Endodermal cell (in vitro differentiated cells): ENCODE measurements around the gene SLC2A1. TPM values are rescaled to one million over a fixed set of nuclear protein-coding genes. Genes with fewer than 3 reads are reported as not detected.

ENCODE experiments used
- DNase-seq: peaks from one replicate; pipeline ENCODE4 v3.0.0-alpha.2; 2017
- H3K27ac ChIP-seq: 2 replicates; pipeline ENCODE4 v1.5.1; 2013; ENCODE audit warnings: mild to moderate bottlenecking, low read depth, low read length, moderate library complexity
- H3K27me3 ChIP-seq: 2 replicates; pipeline ENCODE4 v1.6.1; 2013; ENCODE audit warnings: mild to moderate bottlenecking, low read length, moderate library complexity; ENCODE audit not compliant: insufficient read depth, control insufficient read depth, poor library complexity, severe bottlenecking
- H3K36me3 ChIP-seq: 2 replicates; pipeline ENCODE4 v1.7.0; 2013; ENCODE audit warnings: mild to moderate bottlenecking, low read length, moderate library complexity; ENCODE audit not compliant: control insufficient read depth, insufficient read depth
- H3K4me1 ChIP-seq: one replicate; pipeline ENCODE4 v1.7.0; 2013; ENCODE audit warnings: low read length; ENCODE audit not compliant: control insufficient read depth, insufficient read depth
- H3K4me3 ChIP-seq: 2 replicates; pipeline ENCODE4 v1.5.1; 2013; ENCODE audit warnings: mild to moderate bottlenecking, low read length, moderate library complexity
- H3K9ac ChIP-seq: 2 replicates; pipeline ENCODE4 v1.6.1; 2013; ENCODE audit warnings: mild to moderate bottlenecking, low read length, moderate library complexity; ENCODE audit not compliant: poor library complexity, severe bottlenecking; ENCODE audit errors: extremely low read depth
- H3K9me3 ChIP-seq: 2 replicates; pipeline ENCODE4 v1.6.1; 2013; ENCODE audit warnings: mild to moderate bottlenecking, low read length, moderate library complexity; ENCODE audit not compliant: control insufficient read depth
- H3K27ac Mint-ChIP-seq: 2 replicates; pipeline ENCODE4 v1.8.0; 2020; ENCODE audit warnings: mixed read lengths
- H3K27me3 Mint-ChIP-seq: 2 replicates; pipeline ENCODE4 v1.8.0; 2021; ENCODE audit warnings: mild to moderate bottlenecking, mixed read lengths; ENCODE audit not compliant: insufficient read depth
- H3K36me3 Mint-ChIP-seq: 2 replicates; pipeline ENCODE4 v1.8.0; 2020; ENCODE audit warnings: low read depth, mixed read lengths
- H3K4me1 Mint-ChIP-seq: 2 replicates; pipeline ENCODE4 v1.8.0; 2020; ENCODE audit warnings: mixed read lengths
- H3K4me3 Mint-ChIP-seq: 2 replicates; pipeline ENCODE4 v1.8.0; 2020; ENCODE audit warnings: mild to moderate bottlenecking, moderate library complexity, mixed read lengths
- H3K9me3 Mint-ChIP-seq: 2 replicates; pipeline ENCODE4 v1.8.0; 2020; ENCODE audit warnings: mild to moderate bottlenecking, mixed read lengths
- CTCF ChIP-seq: fragments of 200-600 bp; sonication (generic); conservative IDR thresholded peaks from 2 replicates; pipeline ENCODE4 v1.5.0; 2021; ENCODE audit warnings: antibody characterized with exemption, mild to moderate bottlenecking
- WGBS, 2 experiments: methylation state at CpG; one replicate each; pipeline versions ENCODE4 v1.1.5 to v1.1.7; 2013; ENCODE audit warnings: missing lambda C conversion rate in 2 of 2, mixed read lengths in 1 of 2; ENCODE audit not compliant: insufficient coverage in 1 of 2, insufficient read length in 1 of 2; 5-methylcytosine and 5-hydroxymethylcytosine counted together
- total RNA-seq, 2 donors: library from RNA; stranded (reverse); fragmentation: NEBNext Ultra II Directional in 1 of 2; extraction: Animal tissue kit (Norgen Biotek cat#: 25700) in 1 of 2; gene quantifications; 2 replicates in 1 of 2; 3 replicates in 1 of 2; pipeline ENCODE4 v1.2.1, GENCODE V29; 2021

Gene SLC2A1
- total RNA-seq, 2 donors from 2014 or later = 42.5 to 69.7 TPM

- peaks cover 13% of the 10 kb centered on the region for H3K27me3 Mint-ChIP-seq
- TF ChIP-seq CTCF = peak; percentile 41
- Histone ChIP-seq H3K27me3 (peaks cover 19% of the 10 kb centered on the region), H3K9me3 (no peaks in the 10 kb centered on the region), H3K27ac (peak overlapping the region; percentile 92), H3K4me1 (no peaks in the 10 kb centered on the region), H3K4me3 (peak overlapping the region; percentile 91), H3K9ac (peak overlapping the region; percentile 72), H3K36me3 (peaks cover 10% of the 10 kb centered on the region)
- peak; percentile 78 for DNase-seq
- no peaks in the 10 kb centered on the region for H3K9me3 Mint-ChIP-seq
- H3K36me3 Mint-ChIP-seq = peaks cover 19% of the 10 kb centered on the region
- H3K4me3 Mint-ChIP-seq = peak overlapping the region; percentile 84
- 0 to 1% methylated on average over 16 to 72 of the region's 72 CpGs for WGBS, 2 experiments
- peak overlapping the region; percentile 84 for H3K27ac Mint-ChIP-seq
- H3K4me1 Mint-ChIP-seq = peaks cover 37% of the 10 kb centered on the region
These were observed 684 bp downstream of the SLC2A1 start for GRCh38 chr1:42957880-42958487.

- Mint-ChIP-seq H3K36me3 (peaks cover 19% of the 10 kb centered on the region), H3K4me1 (peaks cover 32% of the 10 kb centered on the region), H3K27me3 (peaks cover 13% of the 10 kb centered on the region), H3K9me3 (no peaks in the 10 kb centered on the region), H3K4me3 (peak overlapping the region; percentile 84), H3K27ac (peak overlapping the region; percentile 84)
- no peaks in the 10 kb centered on the region for H3K4me1 ChIP-seq
- WGBS, 2 experiments = 3 to 7% methylated on average over 9 to 26 of the region's 26 CpGs
- H3K27me3 ChIP-seq = peaks cover 18% of the 10 kb centered on the region
- H3K4me3 ChIP-seq = peak overlapping the region; percentile 91
- no peak for DNase-seq
- H3K36me3 ChIP-seq = peaks cover 10% of the 10 kb centered on the region
- no peaks in the 10 kb centered on the region for H3K9me3 ChIP-seq
- H3K27ac ChIP-seq = peak overlapping the region; percentile 36
- H3K9ac ChIP-seq = peak overlapping the region; percentile 72
- no peak for TF ChIP-seq CTCF
These were observed 1.3 kb downstream of the SLC2A1 start for GRCh38 chr1:42957229-42957879.

- peak overlapping the region; percentile 72 for H3K9ac ChIP-seq
- no peak overlapping the region for H3K27ac ChIP-seq
- no peak for DNase-seq
- peaks cover 20% of the 10 kb centered on the region for H3K36me3 Mint-ChIP-seq
- peaks cover 10% of the 10 kb centered on the region for H3K36me3 ChIP-seq
- no peaks in the 10 kb centered on the region for H3K4me1 ChIP-seq
- peaks cover 16% of the 10 kb centered on the region for H3K27me3 ChIP-seq
- H3K9me3 Mint-ChIP-seq = no peaks in the 10 kb centered on the region
- TF ChIP-seq CTCF = no peak
- WGBS, 2 experiments = 21 to 34% methylated on average over 3 of the region's 3 CpGs
- H3K27me3 Mint-ChIP-seq = peaks cover 11% of the 10 kb centered on the region
- H3K4me1 Mint-ChIP-seq = peaks cover 26% of the 10 kb centered on the region
- peak overlapping the region; percentile 91 for H3K4me3 ChIP-seq
- no peaks in the 10 kb centered on the region for H3K9me3 ChIP-seq
- peak overlapping the region; percentile 84 for H3K4me3 Mint-ChIP-seq
- H3K27ac Mint-ChIP-seq = peak overlapping the region; percentile 84
These were observed 1.9 kb downstream of the SLC2A1 start for GRCh38 chr1:42956739-42957138.
